NAMALWA (cell line): ENCODE data around the gene MACROD2.

Experiments
- DNase-seq: peaks from one replicate; pipeline ENCODE4 v3.0.0-alpha.2; 2015; ENCODE audit warnings: low spot score

Gene MACROD2

GRCh38 chr20:15056246-15056645 is 1060.9 kb downstream of the MACROD2 start:
- DNase-seq: no peak

DNA sequence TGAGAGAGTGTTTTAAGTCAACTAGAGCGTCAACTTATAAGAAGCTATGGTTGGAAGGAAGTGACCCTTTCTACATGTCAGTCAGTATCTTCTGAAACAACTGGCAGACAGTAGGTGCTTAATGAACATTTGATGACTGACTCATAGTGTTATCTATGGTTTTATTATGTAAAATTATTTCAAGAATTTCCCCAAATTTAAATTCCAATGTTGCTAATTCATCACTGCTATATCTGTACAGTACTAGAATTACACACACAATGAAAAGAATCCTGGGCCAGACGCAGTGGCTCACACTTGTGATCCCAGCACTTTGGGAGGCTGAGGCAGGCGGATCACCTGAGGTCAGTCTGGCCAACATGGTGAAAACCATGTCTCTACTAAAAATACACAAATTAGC is 1063.5 kb downstream of the MACROD2 start:
- DNase-seq: no peak

GRCh38 chr20:15059438-15059837 is 1064.1 kb downstream of the MACROD2 start:
- no peak for DNase-seq

DNA sequence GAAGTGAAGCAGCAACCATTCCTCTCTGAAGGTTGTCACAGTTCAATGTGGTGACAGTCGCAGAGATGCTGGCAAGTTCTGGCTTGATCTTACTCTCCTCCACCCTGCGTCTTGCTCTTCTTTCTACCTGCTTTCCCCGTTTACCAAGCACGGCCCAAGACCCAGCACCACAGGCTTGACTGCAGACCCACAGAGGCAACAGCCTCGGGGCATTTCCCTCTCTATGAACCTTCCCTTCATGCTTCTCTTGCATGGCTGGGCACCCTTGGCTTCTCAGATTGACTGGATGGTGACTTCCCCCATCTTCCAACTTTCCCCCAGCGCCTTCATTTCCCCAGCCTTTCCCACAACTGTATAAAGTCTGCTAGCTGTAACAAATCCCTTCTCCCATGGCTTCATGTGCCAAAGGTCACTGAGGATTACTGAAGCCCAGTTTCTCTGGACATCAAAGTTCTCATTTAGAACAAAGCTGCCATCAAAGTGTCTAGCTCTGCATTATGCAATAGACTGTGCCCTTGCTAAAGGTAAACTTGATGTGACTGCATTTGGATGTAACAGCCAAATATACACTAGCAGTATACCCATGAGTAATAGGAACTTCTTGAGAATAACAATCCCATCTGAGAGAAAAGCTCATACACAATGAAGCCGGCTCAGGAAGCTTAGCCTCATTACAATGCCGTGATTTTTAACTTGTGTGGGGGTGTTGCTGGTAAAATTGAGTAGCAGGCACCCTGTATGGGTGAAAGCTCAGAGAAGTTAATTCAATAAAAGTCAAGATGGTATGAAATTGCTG is 1065.1 kb downstream of the MACROD2 start:
- DNase-seq: no peak

GRCh38 chr20:15061061-15061430 is 1065.7 kb downstream of the MACROD2 start:
- no peak for DNase-seq

GRCh38 chr20:15061955-15062354 is 1066.6 kb downstream of the MACROD2 start:
- DNase-seq: no peak

- no peak for DNase-seq
Observed at GRCh38 chr20:15063081-15063480, 1067.8 kb downstream of the MACROD2 start.

DNA sequence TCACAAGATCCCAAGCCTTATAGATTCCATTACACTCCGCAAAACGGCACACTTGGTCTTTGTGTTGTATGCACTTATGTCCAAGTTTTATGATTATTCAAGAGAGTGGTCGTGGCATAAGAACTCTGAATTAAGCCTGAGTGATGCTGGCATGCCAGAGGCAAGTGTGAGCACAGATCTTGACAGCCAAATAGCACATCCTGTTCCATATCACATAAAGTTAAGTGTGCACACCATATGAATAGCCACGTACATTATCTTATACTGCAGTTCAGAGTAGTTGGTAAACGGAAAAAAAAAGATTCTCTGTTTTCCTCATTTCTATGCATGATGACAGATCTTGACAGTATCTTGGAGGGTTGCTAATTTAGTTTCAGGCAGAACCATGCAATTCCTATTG is 1069.4 kb downstream of the MACROD2 start:
- DNase-seq: no peak

GRCh38 chr20:15065794-15066193 is 1070.5 kb downstream of the MACROD2 start:
- no peak for DNase-seq

DNA sequence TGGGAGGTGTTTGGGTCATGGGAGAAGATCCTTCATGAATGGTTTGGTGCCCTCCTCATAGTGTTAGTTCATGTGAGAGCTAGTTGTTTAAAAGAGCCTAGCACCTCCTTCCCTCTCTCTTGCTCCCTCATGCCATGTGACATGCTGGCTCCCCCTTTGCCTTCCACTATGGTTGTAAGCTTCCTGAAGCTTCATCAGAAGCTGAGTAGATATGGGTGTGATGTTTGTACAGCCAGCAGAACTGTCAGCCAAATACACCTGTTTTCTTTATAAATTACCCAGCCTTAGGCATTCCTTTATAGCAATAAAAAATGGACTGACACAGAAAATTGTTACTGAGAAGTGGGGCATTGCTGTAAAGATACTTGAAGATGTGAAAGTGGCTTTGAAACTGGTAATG is 1073.2 kb downstream of the MACROD2 start:
- DNase-seq: no peak

DNA sequence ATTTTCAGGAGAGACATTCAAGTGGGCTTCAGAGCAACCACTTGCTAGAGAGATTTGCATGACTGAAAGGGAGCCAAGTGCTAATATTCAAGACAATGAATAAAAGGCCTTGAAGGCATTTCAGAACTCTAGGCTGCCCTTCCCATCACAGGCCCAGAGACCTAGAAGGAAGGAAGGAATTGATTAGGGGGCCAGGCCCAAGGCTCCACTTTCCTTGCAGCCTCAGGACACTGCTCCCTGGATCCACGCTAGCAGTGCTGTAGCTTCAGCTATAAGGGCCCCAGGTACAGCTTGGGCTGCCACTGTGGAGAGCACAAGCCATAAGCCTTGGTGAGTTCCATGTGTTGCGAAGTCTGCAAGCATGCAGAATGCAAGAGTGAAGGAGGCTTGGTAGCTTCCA is 1074.0 kb downstream of the MACROD2 start:
- no peak for DNase-seq

GRCh38 chr20:15071085-15071808 is 1075.9 kb downstream of the MACROD2 start:
- no peak for DNase-seq

DNA sequence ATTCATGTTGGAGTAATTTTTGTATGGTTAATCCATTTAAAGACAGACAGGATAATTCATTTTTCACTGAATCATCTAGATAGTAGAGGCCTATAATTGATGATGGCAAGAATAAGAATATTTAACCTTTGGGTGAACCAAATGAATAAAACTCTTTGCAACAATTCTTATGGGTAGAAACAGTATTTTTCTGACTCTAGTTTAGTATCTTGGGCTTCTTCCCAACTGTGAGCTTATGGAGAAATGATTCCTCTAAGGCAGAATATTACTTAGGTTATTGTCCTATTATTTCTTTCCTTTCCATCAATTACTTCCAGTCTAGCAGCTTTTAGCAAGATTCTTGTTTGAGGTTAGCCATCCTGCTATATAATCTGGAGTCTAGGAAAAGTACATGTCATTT is 1077.0 kb downstream of the MACROD2 start:
- no peak for DNase-seq

- DNase-seq: no peak
Observed at GRCh38 chr20:15075586-15075985, 1080.3 kb downstream of the MACROD2 start.

DNA sequence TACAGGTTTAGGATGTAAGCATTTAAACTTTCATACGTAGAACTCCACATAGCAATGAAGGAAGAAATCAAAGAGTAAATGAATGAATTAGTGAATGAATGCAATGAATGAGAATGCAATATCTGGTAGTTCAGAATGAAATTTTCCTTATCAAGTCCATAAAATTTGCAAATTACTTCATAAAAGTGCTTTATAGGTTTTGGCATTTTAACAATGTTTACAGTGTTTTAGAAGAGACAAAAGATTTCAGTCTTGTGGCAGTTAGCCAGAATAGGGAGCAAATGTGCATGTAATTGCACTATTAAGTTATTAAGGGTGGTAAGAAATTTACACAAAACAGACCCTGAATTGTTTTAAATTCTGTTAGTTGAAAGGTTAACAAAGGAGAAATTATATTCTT is 1081.5 kb downstream of the MACROD2 start:
- DNase-seq: no peak

DNA sequence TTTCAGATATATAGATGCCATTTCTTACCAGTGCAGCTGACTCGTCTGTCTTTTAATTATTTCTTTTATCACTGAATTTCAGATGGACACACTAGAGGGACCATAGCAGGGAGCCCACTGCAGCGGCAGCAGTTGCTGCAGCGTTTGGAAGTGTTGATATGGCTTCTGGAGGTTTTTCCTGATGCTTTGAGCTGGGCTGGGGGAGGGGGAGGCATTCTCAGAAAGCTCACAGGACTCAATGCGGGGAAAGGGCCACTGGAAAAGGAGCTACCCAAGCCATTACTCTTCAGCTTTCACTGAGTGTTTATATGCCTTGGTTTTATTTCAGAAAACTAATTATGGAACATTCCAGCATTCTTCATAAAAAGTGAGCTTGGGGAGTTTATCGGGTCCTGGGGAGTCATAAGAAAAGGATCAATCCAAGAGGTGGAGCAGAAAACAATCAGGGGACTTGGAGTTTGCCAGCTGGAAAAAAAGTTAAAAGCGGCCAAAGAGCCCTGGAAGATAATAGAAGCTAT is 1082.5 kb downstream of the MACROD2 start:
- no peak for DNase-seq

DNA sequence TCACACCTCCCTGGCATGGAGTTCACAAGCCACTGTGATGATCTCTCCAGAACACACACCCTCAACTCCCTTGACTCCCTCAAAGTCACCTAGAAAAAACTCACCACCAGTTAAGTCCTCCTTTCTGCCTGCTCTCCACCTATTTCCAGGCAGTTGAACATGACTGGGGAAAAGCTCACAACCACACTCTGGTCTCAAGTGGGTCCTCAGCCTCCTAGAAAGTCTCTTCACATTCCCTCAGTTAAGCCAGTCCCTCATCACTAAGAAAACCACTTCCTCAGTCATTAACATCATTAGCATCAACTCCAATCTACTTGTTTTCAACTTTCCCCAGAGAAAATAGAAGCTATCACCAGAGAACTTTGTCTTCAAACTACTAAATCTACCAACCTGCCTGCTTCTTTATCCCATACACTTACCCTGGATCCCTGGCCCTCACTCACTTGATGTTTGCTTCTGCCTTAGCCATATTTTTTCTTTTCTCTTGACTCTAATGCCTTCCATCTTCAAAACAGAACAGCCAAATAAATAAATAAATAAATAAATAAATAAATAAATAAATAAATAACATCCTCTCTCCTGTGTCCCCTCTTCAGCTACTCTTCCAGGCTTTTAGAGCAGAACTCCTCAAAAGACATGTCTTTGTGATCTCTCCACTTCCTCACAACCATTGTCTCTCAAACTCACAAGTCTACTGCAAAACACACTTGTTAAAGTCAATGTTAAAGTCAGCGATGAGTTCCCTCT is 1084.5 kb downstream of the MACROD2 start:
- DNase-seq: no peak

DNA sequence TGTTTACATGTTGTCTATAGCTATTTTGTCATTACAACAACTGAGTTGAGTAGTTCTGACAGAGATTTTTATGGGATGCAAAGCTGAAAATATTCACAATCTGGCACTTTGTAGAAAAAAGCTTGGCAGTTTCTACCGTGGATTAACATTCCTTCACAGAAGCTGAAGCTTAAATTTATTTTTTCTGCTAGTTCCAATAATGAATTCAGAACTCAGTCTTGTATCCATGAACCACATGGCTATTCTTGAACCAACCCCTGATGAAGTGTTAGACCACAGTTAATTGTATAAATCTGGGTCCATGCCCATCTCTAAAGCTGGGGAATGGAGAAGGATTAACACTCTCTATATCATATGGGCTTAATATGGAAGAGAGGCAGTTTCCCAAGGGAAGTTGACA is 1085.9 kb downstream of the MACROD2 start:
- no peak for DNase-seq

DNA sequence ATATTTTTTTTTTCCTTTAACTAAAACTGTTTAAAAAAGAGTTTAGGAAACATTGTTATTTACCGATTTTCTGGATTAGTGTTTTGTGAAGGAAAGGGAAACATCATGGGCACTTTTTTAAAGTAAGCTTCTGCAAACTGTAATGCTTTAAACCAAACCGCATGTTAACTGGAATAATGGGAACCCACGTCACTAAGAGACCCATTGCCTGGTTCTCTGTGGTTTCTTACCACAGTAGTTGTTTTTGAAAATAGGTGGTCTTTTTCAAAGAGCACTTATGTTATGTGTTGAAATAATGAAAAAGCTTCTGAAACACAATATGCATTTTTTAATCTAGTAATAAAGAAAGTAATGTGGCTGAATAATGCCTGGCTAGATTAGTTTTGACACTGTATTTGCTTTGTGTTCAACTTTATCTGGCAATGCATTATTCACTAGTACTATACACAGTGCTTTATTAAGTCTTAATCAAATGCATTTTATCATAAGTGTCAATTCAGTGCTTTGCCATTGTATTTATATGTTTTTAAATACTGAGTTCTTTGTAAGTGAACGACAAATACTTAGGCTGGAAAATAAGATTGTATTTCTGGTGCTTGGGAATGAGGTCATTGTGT is 1096.2 kb downstream of the MACROD2 start:
- no peak for DNase-seq

DNA sequence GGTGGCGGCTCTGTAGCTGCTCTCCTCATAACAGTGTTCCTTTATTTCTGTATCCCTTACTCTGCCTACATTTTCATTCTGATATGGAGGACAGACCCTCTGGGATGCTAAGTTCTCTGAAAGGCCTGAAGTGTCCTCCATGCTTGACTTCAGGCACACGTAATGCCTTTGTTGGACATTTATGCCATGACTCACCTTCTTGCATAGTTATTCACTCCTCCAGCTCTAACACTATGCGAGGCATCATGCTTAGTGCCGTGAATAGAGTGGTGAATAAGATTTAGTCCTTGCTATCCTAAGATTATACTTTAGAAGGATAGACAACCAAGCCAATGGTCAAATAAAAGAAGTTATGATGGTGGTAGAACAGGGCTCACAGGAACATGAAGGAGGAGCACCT is 1103.0 kb downstream of the MACROD2 start:
- no peak for DNase-seq

DNA sequence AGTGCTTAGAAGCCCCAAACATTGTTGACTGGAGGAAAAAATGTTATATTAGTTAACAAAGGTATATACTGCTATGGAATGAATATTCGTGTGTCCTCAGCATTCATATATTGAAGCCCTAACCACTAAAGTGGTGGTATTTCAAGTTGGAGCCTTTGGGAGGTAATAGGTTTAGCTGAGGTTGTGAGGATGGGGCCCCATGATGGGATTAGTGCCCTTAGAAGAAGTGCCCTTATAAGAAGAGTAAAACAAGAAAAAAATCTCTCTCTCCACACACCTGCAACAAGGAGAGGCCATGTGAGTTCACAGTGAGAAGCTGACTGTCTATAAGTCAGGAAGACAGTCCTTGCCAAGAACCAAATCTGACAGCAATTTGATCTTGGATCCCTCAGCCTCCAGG is 1103.8 kb downstream of the MACROD2 start:
- no peak for DNase-seq

- DNase-seq: no peak
Observed at GRCh38 chr20:15100506-15101160, 1105.3 kb downstream of the MACROD2 start.
